GM12872 (cell line): Measurements from ENCODE around the gene TMEM108.

Source experiments
- CTCF ChIP-seq: IDR thresholded peaks from 3 replicates; pipeline ENCODE4 v1.5.1; 2011; ENCODE audit warnings: low read depth, mild to moderate bottlenecking, low read length, moderate library complexity; ENCODE audit not compliant: insufficient read depth

TMEM108 gene

GRCh38 chr3:133021206-133021605 is 17.0 kb upstream of the TMEM108 start:
- no peak for TF ChIP-seq CTCF

- no peak for TF ChIP-seq CTCF
Measured at GRCh38 chr3:133023362-133023761, 14.8 kb upstream of the TMEM108 start.

GRCh38 chr3:133025546-133025945 is 12.6 kb upstream of the TMEM108 start:
- no peak for TF ChIP-seq CTCF

GRCh38 chr3:133032301-133032700 is 5.9 kb upstream of the TMEM108 start:
- no peak for TF ChIP-seq CTCF

GRCh38 chr3:133037436-133037835 is 755 bp upstream of the TMEM108 start:
- no peak for TF ChIP-seq CTCF

- no peak for TF ChIP-seq CTCF
Measured at GRCh38 chr3:133038731-133039375, 662 bp downstream of the TMEM108 start.

- TF ChIP-seq CTCF, result peak; percentile 71
Measured at GRCh38 chr3:133040696-133041523, 2.7 kb downstream of the TMEM108 start.
